IPS-NIHi11 (cell line): ENCODE data around the gene MAOB.

ENCODE experiments used
- DNase-seq: peaks from one replicate; pipeline ENCODE4 v3.0.0; 2012; ENCODE audit warnings: mixed read lengths, low spot score

Gene MAOB

DNA sequence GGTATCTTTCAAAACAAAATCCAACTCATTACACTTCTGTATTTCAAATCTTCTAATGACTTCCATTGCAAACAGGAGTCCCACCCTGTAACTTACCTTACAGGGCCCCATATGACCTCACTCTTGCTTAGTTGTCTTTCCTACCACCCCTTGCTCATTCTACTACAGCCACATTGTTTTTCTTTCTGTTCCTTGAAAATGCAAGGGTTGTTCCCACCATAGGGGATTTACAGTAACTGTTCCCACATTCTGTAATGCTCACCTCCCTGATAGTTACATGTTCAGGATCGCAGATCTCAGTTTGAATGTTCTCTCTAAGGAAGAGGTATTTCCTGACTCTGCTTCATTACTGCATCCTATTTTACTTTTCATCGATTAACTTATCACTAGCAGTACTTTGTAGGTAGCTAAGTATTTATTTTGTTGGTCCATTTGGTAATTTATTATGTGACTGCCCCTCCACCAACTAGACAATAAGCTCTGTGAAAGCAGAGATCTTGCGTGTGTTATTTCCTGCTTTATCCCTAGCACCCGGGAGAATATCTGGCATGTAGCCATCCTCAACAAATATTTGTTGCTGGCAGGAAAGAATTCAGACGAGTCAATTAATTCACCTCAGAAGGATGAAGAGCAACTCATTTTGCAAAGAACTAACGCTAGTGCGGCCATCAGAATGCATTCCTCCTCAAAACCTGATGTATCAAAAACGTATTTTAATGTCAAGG lies 21.4 kb downstream of the MAOB start:
- DNase-seq, result no peak

DNA sequence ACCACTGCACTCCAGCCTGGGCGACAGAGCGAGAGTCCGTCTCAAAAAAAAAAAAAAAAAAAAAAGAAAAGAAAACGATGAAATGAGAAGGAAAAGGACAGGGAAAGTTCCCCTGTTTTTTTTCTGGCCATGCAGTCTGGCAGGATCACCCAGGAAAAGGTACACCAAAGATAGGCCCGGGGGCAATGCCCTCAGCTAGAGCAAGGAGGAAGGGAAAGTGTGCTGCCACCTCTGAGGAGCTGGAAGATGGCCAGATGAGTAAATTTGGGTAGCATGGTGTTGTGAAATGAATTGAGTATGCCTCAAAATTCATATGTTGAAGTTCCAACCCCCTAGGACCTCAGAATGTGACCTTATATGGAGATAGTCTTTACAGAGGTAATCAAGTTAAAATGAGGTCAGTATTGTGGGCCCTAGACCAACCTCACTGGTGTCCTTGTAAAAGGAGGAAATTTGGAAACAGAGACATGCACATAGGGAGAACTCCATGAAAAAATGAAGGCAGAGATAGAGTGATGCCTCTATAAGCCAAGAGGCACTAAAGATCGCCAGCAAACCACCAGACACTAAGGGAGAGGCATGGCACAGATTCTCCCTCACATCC lies 28.9 kb downstream of the MAOB start:
- no peak for DNase-seq

- no peak for DNase-seq
Observed at GRCh38 chrX:43850629-43851028, 31.6 kb downstream of the MAOB start.

DNA sequence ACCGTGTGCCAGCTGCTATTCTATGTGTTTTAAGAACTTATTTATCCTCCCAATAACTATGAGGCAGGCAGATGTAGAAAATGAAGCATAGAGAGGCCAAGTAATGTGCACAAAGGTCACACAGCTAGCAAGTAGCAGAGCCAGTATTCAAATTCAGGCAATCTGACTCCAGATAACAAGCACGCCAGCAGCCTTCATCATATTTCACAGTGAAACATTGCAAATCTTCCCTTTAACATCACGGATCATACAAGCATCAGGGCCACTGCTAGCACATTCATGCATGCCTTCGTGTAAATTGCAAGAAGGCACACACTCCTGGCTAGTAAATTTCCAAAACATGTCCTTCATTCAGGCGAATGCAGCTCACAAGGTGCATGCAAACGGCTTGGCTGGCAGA lies 33.1 kb downstream of the MAOB start:
- no peak for DNase-seq

DNA sequence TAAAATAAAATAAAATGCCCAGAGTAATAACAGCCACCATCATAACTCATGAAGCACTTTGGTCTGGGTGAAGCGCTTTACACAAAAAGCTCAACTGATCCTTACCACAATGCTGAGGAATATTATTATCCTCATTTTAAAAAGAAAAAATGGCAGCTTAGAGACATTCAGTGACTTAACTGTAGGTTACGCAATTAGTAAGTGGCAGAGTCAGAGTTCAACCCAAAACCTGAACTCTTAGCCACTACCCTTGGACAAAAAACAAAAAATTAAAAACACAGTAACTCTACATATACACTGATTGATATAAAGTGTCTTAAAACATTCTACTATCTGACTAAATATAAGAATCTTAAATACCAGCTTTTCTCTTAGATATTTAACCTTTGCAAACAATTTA lies 34.9 kb downstream of the MAOB start:
- no peak for DNase-seq

DNA sequence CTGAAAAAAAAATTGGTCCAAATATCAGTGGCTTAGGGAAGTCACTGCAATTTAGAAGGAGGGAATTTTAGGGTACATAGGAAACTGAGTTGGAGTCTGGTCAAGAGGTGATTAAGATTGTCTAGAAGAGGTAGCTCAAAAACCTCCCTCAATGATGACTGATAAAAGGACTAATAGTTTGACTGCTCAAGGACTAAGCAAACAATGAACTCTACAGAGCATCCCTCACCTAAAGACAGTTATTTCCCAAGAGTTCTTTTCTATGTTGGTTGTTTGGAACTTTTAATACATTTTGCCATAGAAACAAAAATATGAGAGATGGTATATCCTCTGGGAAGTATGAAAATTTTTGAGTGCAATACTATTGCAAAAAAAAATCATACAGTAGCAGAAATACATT lies 35.7 kb downstream of the MAOB start:
- DNase-seq, result no peak

DNA sequence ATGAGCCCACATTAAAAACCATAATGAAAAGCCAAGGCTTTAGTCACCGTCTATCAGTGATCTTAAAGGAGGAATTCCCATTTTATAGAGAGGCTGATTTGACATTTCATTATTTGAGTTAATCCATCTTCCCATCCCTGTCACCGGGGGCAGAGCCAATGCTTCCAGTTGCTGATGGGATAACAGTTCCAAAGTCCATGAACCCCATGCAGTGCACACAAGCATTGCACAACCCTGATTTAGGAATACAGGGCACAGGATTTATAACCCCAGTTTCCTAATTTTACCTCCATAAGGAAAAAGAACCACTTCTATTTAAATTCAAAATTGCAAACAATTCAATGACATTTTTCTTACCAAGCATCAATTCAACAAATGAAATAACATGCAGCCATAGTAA lies 36.5 kb downstream of the MAOB start:
- no peak for DNase-seq

GRCh38 chrX:43840265-43840664 lies 42.0 kb downstream of the MAOB start:
- no peak for DNase-seq

DNA sequence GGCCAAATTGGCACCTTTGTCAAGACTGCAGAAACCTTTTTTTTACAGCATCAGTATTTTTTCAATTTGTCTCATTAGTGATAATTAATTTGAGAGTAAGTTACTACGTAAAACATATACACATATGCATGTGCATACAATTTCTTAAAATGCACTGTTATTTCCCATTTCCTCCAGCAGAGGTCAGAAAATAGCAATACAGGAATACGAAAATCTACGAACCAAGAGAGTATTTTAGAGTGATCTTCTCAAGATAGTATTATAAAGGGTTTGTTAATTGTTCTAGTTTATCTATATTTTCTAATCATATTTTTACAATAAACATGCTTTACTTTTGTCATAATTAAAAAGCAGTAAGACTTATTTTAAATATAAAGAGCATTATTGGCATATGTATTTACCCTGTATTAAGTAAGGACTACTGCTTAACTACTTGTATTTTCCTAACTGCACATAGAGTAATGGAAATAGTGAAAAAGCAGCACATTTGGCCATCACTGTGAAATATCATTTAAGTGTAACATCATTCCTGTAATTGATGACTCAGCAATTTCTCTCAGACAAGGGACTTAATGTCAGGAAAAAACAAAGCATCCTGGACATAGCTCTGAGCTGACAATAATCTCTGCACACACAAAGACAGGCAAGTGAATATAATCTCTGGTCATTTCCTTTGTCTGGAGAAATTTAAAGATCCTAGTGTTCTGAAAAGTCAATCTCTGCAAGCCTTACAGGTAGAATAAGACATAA lies 45.6 kb downstream of the MAOB start:
- DNase-seq, result no peak

DNA sequence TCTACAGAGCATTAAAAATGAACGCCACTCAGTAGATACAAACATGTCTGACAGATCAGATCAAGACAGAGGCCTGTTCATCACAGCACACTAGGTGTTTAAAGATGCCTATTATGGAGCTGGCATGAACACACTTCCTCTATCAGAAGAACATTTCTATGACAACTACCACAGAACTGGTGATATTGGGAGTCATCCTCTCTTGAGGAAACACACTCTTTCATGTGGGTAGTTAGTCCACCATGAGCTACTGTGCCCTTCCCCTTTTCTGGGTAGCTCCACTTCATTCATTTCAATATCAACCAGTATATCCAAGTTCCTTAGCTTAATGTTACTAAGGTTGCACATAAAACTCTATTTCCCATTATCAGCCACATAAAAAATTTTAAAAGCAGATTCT lies 46.7 kb downstream of the MAOB start:
- no peak for DNase-seq

- DNase-seq, result no peak
Observed at GRCh38 chrX:43827791-43828190, 54.5 kb downstream of the MAOB start.

- no peak for DNase-seq
Observed at GRCh38 chrX:43822014-43822413, 60.2 kb downstream of the MAOB start.

GRCh38 chrX:43817444-43817843 lies 64.8 kb downstream of the MAOB start:
- DNase-seq, result no peak

DNA sequence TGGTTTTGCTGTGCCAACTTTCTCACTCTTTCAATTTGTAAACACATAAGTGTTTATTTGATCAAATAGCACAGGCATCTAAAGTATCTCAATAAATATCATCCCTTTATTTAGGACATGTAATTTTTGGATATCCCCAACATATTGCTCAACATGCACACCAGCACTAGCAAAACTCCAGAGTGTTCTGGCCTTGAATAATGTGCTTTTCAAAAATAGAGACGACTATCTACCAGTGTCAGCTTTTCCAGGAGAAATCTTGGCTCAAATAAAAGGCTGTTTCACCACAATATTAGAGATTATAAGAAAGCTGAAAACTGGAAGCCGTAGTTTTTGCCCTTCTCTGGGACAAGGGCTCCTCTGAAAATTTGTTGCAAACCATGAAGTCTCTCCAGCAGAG lies 67.0 kb downstream of the MAOB start:
- no peak for DNase-seq

DNA sequence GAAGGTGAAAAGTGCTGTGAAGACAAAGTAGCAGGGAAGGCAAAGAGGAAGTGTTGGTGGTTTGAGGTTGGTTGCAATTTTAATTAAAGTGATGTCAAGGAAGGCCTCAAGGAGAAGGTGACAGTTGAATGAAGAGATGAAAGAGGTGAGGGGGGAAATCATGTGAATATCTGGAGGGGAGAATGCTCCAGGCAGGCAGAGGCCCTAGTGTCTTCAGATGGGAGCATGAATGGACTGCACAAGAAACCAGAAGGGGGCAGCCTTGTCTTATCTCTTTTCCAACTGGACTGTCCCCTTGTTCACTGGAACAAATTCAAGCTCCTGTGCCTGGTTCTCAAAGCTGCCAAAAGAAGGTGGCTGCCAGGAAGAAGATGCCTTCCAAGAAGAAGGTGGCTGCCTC lies 68.4 kb downstream of the MAOB start:
- peak; percentile 14 for DNase-seq

DNA sequence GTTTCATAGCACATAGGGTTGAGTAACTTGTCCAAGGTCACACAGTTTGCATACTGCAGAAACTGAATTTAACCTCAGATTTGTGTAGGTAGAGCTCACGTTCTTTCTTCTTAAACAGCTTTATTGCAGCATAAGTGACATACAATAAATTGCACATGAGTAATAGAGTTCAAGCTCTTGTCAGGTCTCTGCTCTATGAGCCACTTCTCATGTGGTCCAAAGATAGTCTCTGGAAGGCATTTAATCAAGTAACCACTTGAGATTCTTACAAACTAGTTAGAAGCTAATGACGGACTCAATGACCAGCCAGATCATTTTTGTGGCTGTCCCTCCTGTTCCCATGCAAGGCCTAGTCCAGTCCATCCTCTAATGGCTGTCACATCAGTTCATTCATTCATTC lies 68.9 kb downstream of the MAOB start:
- DNase-seq, result no peak

- DNase-seq, result no peak
Observed at GRCh38 chrX:43809463-43809862, 72.8 kb downstream of the MAOB start.

DNA sequence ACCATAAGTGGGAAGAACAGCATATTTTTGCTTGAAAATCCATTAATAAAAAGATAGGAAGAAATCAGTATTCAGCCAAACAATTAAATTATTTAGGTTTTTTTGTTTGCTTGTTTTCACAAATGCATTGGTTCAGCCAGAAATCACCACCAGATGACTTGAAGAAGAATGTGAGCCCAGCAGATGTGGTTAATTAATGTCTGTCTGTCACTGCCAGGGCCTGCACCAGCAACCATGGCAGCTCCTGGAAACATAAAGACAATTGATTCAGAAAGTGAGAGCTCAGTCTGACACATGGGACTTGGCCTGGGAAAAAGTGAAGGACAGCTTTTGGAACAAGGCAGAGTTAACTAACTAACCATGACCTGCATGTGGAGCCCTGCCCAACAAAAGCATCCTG lies 74.0 kb downstream of the MAOB start:
- no peak for DNase-seq

DNA sequence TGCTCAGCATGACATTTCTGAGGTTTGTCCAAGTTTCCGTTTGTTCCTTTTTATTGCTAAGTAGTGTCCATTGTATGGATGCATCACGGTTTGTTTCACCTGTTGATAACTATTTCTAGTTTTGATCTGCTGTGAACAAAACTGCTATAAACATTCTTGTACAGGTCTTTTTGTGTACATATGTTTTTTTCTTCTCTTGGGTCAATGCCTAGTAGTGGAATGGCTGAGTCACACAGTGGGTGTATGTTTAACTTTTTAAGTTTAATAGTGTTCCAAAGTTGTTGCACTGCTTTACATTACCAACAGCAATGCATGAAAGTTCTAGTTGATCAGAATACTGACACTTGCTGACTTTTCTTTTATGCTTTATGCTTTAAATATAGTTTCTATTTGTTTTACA lies 76.7 kb downstream of the MAOB start:
- DNase-seq, result no peak

- DNase-seq, result no peak
Observed at GRCh38 chrX:43804021-43804420, 78.2 kb downstream of the MAOB start.

DNA sequence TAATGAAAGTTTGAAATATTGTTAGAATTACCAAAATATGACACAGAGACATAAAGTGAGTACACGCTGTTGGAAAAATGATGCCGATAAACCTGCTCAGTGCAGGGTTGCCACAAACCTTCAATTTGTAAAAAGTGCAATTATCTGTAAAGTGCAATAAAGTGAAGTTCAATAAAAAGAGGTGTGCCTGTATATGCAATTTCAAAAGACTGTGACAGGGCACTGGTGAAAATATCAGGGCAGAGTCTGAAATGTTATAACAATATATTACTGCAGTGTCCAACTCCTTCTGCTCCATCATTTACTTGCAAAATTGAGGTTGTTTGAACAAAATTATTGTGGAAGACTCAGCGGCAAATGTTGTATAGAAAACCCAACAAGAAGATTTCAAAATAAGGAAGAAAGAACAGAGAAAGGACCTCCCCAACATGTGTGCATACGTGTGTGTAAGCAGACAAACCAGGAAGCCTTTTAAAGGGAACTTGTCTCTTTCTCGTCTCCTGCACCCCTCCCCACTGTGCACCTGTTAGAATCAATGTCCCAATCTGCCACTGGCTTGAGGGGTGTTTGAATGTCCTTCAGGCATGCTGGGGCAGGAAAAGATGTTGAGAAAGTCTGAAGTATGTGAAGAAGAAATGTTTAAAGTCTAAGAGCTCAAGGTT lies 96.2 kb downstream of the MAOB start:
- DNase-seq, result no peak

- no peak for DNase-seq
Observed at GRCh38 chrX:43758044-43758443, 124.2 kb downstream of the MAOB start.

- DNase-seq, result no peak
Observed at GRCh38 chrX:43756076-43756475, 126.2 kb downstream of the MAOB start.
